ENCODE data around the gene REELD1.

REELD1 gene

GRCh38 chr4:146186596-146186995 is 27.7 kb upstream of the REELD1 start:
- TF ChIP-seq ZNF529 (tag by site-specific recombination; IDR thresholded peaks at IDR 0.05; ENCODE audit: insufficient replicate concordance), result no peak
- TF ChIP-seq KLF10 (tag by site-specific recombination; IDR thresholded peaks at IDR 0.05), result no peak
- TF ChIP-seq ZNF561 (tag by site-specific recombination; IDR thresholded peaks at IDR 0.05; ENCODE audit: borderline replicate concordance), result no peak
- TF ChIP-seq ZNF777 (tag by site-specific recombination; IDR thresholded peaks at IDR 0.05; ENCODE audit: borderline replicate concordance), result no peak
- TF ChIP-seq ZNF610 (tag by site-specific recombination; IDR thresholded peaks at IDR 0.05; ENCODE audit: borderline replicate concordance), result no peak
- TF ChIP-seq ZNF48 (tag by site-specific recombination; IDR thresholded peaks at IDR 0.05), result no peak
- TF ChIP-seq ZNF16 (tag by site-specific recombination; IDR thresholded peaks at IDR 0.05; ENCODE audit: low read depth), result no peak
- no peak for TF ChIP-seq ZNF274 (IDR thresholded peaks at IDR 0.05; ENCODE audit: low read length)
- no peak for TF ChIP-seq ZNF274 (tag by site-specific recombination; IDR thresholded peaks at IDR 0.05; ENCODE audit: borderline replicate concordance)
- TF ChIP-seq, protein P1, sequence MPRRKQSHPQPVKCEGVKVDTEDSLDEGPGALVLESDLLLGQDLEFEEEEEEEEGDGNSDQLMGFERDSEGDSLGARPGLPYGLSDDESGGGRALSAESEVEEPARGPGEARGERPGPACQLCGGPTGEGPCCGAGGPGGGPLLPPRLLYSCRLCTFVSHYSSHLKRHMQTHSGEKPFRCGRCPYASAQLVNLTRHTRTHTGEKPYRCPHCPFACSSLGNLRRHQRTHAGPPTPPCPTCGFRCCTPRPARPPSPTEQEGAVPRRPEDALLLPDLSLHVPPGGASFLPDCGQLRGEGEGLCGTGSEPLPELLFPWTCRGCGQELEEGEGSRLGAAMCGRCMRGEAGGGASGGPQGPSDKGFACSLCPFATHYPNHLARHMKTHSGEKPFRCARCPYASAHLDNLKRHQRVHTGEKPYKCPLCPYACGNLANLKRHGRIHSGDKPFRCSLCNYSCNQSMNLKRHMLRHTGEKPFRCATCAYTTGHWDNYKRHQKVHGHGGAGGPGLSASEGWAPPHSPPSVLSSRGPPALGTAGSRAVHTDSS (tag by site-specific recombination; IDR thresholded peaks at IDR 0.05), result no peak
- TF ChIP-seq ZBTB7A (tag by site-specific recombination; IDR thresholded peaks at IDR 0.05; ENCODE audit: low read depth), result no peak
- no peak for TF ChIP-seq ZNF701 (tag by site-specific recombination; IDR thresholded peaks at IDR 0.05)
- TF ChIP-seq, protein P2, sequence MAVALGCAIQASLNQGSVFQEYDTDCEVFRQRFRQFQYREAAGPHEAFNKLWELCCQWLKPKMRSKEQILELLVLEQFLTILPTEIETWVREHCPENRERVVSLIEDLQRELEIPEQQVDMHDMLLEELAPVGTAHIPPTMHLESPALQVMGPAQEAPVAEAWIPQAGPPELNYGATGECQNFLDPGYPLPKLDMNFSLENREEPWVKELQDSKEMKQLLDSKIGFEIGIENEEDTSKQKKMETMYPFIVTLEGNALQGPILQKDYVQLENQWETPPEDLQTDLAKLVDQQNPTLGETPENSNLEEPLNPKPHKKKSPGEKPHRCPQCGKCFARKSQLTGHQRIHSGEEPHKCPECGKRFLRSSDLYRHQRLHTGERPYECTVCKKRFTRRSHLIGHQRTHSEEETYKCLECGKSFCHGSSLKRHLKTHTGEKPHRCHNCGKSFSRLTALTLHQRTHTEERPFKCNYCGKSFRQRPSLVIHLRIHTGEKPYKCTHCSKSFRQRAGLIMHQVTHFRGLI (tag by site-specific recombination; IDR thresholded peaks at IDR 0.05), result no peak
- TF ChIP-seq ZNF292 (tag by site-specific recombination; IDR thresholded peaks at IDR 0.05; ENCODE audit: borderline replicate concordance, low read depth), result no peak
- TF ChIP-seq ZBTB8A (tag by site-specific recombination; IDR thresholded peaks at IDR 0.05), result no peak
- no peak for TF ChIP-seq ZNF239 (tag by site-specific recombination; IDR thresholded peaks at IDR 0.05)
- TF ChIP-seq TSHZ1 (tag by site-specific recombination; IDR thresholded peaks at IDR 0.05; ENCODE audit: borderline replicate concordance), result no peak
- TF ChIP-seq ZNF2 (tag by site-specific recombination; IDR thresholded peaks at IDR 0.05), result no peak
- TF ChIP-seq SCRT1 (tag by site-specific recombination; IDR thresholded peaks at IDR 0.05; ENCODE audit: borderline replicate concordance), result no peak
- no peak for TF ChIP-seq GLIS1 (tag by site-specific recombination; IDR thresholded peaks at IDR 0.05)
- TF ChIP-seq WT1 (tag by site-specific recombination; IDR thresholded peaks at IDR 0.05), result no peak
- H3K36me3 ChIP-seq (ENCODE audit: control insufficient read depth in 2 of 2, insufficient read depth in 1 of 2, low read length in 2 of 2), result peaks cover 13 to 68% of the 10 kb centered on the region in 2 experiments
- H3K27ac ChIP-seq (ENCODE audit: extremely low read depth, low read depth, low read length), result no peak overlapping the region
- H3K4me1 ChIP-seq (ENCODE audit: control insufficient read depth, insufficient read depth, low read length), result 0 out of 2 replicates have a peak, but pooled peaks cover 2% of the 10 kb centered on the region
- ChIA-PET POLR2A (no interaction called here), CTCF (interaction anchor here (0.7 kb wide), 1 partner anchor 153 kb away, joined by 3 read pairs; no protein-coding TSS in a partner anchor)
- H3K4me3 ChIP-seq (ENCODE audit: low read depth, low read length), result no peak overlapping the region
- no peaks in the 10 kb centered on the region for H3K9me3 ChIP-seq (ENCODE audit: control insufficient read depth, insufficient read depth, low read depth, low read length)
